ENCODE results near the gene PLK1. TPM values are rescaled to one million over a fixed set of nuclear protein-coding genes. Genes with fewer than 3 reads are reported as not detected.

The PLK1 gene
- total RNA-seq, 1 donor from 2014 or later: 6.3 TPM

- no peak for DNase-seq
These were observed 1.3 kb downstream of the PLK1 start for GRCh38 chr16:23679986-23680336.

GRCh38 chr16:23682181-23682580 lies 3.5 kb downstream of the PLK1 start:
- no peak for DNase-seq

- DNase-seq: no peak
These were observed 4.8 kb downstream of the PLK1 start for GRCh38 chr16:23683487-23683886.

GRCh38 chr16:23687034-23687808 lies 8.5 kb downstream of the PLK1 start:
- DNase-seq: no peak

GRCh38 chr16:23689442-23690187 lies 10.9 kb downstream of the PLK1 start:
- no peak for DNase-seq

GRCh38 chr16:23690771-23691482 lies 12.2 kb downstream of the PLK1 start:
- no peak for DNase-seq

- DNase-seq: no peak
These were observed 12.9 kb downstream of the PLK1 start for GRCh38 chr16:23691483-23692189.

GRCh38 chr16:23692190-23692837 lies 13.6 kb downstream of the PLK1 start:
- DNase-seq: no peak

- DNase-seq: no peak
These were observed 15.6 kb downstream of the PLK1 start for GRCh38 chr16:23694265-23694643.

- DNase-seq: peak; percentile 49
These were observed 16.1 kb downstream of the PLK1 start for GRCh38 chr16:23694644-23695373.

GRCh38 chr16:23695756-23696155 lies 17.1 kb downstream of the PLK1 start:
- no peak for DNase-seq

GRCh38 chr16:23699100-23699499 lies 20.4 kb downstream of the PLK1 start:
- no peak for DNase-seq

GRCh38 chr16:23700093-23700492 lies 21.4 kb downstream of the PLK1 start:
- no peak for DNase-seq

- DNase-seq: no peak
These were observed 21.8 kb downstream of the PLK1 start for GRCh38 chr16:23700509-23700908.

GRCh38 chr16:23701045-23701444 lies 22.4 kb downstream of the PLK1 start:
- DNase-seq: no peak

- DNase-seq: no peak
These were observed 24.3 kb downstream of the PLK1 start for GRCh38 chr16:23702951-23703350.

GRCh38 chr16:23704772-23705516 lies 26.3 kb downstream of the PLK1 start:
- no peak for DNase-seq

GRCh38 chr16:23705517-23705902 lies 26.8 kb downstream of the PLK1 start:
- no peak for DNase-seq

- no peak for DNase-seq
These were observed 27.8 kb downstream of the PLK1 start for GRCh38 chr16:23706439-23706838.

- DNase-seq: no peak
These were observed 30.8 kb downstream of the PLK1 start for GRCh38 chr16:23709536-23709935.

GRCh38 chr16:23710008-23710407 lies 31.3 kb downstream of the PLK1 start:
- no peak for DNase-seq
